ENCODE results near the gene AANAT. TPM values are rescaled to one million over a fixed set of nuclear protein-coding genes. Genes with fewer than 3 reads are reported as not detected.

AANAT gene
- total RNA-seq, 4 donors from 2014 or later: not detected

DNA sequence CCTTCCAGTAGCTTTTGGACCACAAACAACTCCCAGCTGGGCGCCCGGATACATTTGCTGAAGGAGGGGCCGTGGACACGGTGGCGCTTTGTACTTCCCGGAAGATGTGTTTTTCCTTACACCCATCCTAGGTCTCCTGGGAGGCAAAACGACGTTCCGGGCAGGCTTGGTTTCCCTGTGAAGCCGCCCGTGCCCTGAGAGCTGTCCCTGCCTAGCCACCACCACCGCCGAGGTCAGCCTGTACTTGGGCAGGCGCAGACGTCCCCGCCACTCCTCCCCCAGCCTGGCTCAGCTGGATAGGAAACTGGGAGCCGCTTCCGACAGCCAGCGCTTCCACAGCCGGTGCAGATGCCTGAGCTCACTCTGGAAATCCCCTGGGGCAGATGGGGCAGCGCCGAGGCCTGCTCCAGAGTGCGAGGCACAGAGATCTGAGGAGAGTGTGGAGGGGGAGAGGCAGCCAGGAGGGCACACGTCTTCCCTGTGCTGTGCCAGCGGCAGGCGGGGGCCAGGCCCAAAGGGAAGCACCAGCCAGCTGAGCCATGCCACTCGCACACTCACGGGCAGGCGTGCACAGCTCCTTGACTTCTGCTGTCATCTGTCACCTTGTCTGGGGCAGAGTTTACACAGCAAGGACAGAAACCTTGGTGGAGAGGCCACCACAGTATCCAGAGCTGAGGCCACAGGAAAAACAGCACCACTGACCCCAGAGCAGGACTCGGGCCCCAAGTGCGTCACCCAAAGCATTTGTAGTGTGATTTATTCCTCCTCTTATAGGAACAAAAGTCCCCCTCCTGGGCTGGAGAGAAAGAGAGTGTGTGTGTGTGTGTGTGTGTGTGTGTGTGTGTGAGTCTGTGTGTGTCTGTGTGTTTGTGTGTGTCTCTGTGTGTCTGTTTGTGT is 30.8 kb downstream of the AANAT start:
- TF ChIP-seq, protein P1, sequence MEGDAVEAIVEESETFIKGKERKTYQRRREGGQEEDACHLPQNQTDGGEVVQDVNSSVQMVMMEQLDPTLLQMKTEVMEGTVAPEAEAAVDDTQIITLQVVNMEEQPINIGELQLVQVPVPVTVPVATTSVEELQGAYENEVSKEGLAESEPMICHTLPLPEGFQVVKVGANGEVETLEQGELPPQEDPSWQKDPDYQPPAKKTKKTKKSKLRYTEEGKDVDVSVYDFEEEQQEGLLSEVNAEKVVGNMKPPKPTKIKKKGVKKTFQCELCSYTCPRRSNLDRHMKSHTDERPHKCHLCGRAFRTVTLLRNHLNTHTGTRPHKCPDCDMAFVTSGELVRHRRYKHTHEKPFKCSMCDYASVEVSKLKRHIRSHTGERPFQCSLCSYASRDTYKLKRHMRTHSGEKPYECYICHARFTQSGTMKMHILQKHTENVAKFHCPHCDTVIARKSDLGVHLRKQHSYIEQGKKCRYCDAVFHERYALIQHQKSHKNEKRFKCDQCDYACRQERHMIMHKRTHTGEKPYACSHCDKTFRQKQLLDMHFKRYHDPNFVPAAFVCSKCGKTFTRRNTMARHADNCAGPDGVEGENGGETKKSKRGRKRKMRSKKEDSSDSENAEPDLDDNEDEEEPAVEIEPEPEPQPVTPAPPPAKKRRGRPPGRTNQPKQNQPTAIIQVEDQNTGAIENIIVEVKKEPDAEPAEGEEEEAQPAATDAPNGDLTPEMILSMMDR (IDR thresholded peaks at IDR 0.05; ENCODE audit: low read depth): no peak

DNA sequence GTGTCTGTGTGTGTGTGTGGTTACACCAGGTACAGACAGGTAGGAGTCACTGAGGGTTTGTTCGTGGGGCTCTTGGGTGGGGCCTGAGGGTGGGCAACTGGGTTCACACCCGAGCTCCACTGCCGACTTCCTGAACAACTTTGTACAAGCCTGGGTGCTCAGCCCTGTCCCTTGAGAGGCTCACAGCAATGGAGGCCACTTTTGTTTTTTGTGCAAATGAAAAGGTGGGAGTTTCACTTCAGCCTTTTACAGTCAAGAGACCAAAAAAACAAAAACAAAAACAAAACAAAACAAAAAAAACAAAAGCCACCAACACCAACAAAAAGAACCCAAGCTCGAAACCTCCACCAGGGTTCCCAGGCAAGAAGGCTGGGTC is 31.5 kb downstream of the AANAT start:
- TF ChIP-seq, protein P1 (IDR thresholded peaks at IDR 0.05; ENCODE audit: low read depth): no peak

DNA sequence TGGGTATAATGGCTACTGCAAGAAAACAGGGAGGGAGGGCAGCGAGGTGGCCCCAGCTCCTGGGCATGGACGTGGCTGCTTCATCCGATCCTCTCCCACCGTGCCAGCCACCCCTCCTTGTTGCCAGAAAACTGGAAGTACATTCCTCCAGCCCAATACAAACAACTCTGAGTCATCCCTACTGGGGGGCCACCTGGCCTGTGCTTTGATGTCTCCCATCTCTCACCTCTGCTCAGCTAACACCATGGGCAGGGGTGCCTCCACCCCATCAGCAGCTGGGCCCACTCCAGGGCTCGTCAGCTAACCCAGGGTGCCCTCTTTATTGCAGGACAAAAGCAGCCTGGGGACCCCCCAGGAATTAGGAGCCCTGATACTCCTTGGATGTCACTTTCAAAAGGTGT is 31.9 kb downstream of the AANAT start:
- TF ChIP-seq, protein P1 (IDR thresholded peaks at IDR 0.05; ENCODE audit: low read depth): no peak

DNA sequence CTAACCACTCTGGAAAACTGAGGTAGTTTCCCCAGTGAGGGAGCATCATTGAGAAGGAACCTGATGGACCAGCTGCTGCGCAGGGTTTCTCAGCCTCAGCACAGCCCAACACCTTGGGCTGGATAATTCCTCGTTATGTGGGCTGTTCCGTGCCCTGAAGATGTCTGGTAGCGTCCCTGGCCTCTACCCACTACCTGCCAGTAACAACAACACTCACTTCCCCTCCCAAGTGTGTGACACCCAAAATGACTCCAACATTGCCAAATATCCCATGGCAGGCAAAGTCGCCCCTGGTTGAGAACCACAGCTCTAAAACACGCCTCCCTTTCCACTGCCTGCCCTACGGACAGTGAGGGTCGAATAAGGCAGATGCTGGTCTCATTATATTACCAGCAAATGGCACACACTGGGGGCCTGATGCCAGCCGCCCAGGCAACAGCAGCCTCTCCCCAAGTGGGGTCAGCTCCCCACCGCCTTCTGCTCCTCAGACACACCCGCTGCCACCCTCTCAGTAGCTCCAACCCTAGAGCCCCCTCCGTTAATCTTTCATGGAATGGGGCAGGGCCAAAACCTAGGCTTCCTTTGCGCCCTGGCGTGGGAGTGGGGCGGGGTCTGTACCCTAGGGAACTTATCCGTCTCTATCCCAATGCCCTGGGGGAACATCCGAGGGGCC is 32.8 kb downstream of the AANAT start:
- TF ChIP-seq, protein P1 (IDR thresholded peaks at IDR 0.05; ENCODE audit: low read depth): no peak

DNA sequence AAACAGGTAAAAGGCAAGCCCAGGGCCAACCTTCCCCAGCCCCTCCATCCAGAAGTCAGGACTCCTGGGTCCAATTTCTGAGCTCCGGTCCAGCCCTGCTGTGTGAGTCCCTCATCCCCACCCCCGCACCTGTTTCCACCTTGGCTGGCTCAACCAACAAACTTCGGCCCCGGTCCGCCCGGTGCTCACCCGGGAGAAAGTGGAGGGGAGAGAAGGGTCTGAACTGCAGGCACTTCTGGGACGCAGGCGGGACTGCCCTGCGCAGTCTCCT is 33.3 kb downstream of the AANAT start:
- TF ChIP-seq, protein P1 (IDR thresholded peaks at IDR 0.05; ENCODE audit: low read depth): no peak

DNA sequence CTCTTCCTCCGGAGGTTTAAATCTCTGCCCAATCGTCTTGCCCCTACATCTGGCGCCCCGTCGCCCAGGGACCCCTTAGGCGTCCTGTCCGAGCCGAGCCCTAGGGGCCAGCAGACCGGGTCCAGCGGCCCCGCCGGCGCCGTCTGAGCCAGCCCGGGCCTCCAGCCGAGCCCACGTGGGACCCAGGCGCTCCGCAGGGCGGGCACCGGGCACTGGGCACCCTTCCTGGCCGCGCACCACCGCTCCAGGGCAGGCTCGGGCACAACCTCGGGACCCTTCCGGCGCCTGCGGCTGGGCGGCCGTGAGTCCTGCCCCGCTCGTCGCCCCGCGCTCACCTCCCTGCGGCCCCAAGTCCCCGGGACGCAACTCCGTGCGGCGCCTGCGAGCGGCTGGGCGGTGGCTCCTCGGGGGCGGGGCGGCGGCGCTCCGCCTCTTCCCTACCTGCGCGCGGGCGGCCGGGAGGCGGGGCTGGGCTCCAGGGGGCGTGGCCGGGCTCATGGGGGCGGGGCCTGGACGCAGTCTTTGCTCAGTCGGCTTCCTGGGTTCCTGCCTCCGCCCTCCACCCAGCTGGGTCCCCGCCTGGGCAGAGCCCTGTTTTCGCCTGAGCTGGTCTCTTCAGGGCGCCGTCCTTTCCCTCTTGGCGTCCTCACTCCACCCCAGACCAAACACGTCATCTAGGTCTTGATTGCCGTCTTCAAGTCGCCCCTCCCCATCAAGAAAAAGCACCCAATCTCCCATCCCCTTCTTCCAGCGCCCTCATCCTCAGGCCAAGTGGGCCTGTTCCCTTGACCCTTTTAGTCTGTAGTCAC is 33.8 kb downstream of the AANAT start, which contains the start of gene RHBDF2:
Gene RHBDF2 (minus strand): TSS at position 406 of the 809 bp plus-strand sequence. CDS start 19,899 bp downstream, outside the sequence.
- TF ChIP-seq, protein P1 (IDR thresholded peaks at IDR 0.05; ENCODE audit: low read depth): no peak

Measured in subcutaneous adipose tissue (tissue), 4 donors.